Colon (tissue), 2 donors: ENCODE data around the gene NKD1.

Experiments used
- FAIRE-seq: peaks from 2 replicates; lab custom pipeline; 2012; peaks lifted over from hg19 to GRCh38; lab: Jason Lieb, UNC
- donor health status: control.
- donor health status: control.

The NKD1 gene

GRCh38 chr16:50613964-50614474, 65.8 kb downstream of the NKD1 start:
- FAIRE-seq, result no peak

DNA sequence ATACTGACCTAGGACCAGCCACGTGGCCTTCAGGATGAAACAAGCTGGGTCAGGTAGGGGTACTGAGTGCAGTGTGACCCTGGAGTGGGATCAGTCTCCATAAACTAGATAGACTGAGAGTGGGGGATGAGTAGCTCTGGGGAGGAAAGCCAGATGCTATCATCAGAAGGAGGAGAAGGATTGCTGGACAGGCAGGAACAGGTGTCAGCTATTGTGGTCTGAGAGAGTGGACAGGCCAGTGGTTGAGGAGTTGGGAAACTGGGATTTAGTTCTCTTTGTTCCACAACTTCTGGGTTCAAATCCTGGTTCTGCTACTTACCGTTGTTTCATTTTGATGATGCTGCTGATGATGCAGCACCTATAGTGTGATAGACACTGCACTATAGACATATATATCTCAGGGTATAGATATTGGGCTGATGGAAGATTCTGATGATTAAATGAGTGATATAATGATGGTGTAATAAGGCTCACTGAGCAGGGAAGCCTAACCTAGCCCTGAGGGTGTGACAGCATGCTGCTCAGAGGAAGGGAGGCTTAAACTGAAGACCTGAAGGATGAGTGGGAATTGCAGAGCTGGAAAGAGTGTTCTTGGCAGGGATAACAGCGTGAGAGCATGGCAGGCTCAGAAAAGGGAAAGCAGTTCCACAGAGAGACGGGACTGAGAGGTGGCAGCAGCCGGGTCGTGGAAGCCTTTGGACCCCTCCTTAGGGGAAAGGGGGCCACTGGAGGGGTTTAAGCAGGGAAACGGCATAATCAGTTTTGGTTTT, 66.9 kb downstream of the NKD1 start:
- no peak for FAIRE-seq

DNA sequence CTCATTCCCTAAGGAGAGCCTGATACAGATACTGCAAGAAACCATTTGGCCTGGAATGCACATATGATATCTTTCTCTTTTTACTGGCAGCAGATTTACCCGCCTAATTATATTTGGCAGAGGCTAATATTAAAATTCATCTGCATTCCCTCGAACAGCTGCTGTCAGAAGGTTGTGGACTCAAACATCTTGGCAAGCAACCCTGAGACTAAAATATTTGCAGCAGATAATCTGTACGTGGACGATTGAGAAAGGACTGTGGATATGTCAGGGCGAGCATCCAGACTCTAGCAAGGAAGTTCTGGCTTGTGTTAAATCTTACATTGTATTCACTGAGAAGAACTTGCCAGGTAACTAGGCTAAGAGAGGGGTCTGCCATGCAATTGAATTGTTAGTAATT, 67.7 kb downstream of the NKD1 start:
- FAIRE-seq, result no peak

GRCh38 chr16:50616386-50616785, 68.2 kb downstream of the NKD1 start:
- no peak for FAIRE-seq

GRCh38 chr16:50616883-50617645, 68.9 kb downstream of the NKD1 start:
- FAIRE-seq, result no peak

GRCh38 chr16:50617646-50618184, 69.5 kb downstream of the NKD1 start:
- FAIRE-seq, result no peak

- no peak for FAIRE-seq
Measured at GRCh38 chr16:50618238-50618918, 70.2 kb downstream of the NKD1 start.

DNA sequence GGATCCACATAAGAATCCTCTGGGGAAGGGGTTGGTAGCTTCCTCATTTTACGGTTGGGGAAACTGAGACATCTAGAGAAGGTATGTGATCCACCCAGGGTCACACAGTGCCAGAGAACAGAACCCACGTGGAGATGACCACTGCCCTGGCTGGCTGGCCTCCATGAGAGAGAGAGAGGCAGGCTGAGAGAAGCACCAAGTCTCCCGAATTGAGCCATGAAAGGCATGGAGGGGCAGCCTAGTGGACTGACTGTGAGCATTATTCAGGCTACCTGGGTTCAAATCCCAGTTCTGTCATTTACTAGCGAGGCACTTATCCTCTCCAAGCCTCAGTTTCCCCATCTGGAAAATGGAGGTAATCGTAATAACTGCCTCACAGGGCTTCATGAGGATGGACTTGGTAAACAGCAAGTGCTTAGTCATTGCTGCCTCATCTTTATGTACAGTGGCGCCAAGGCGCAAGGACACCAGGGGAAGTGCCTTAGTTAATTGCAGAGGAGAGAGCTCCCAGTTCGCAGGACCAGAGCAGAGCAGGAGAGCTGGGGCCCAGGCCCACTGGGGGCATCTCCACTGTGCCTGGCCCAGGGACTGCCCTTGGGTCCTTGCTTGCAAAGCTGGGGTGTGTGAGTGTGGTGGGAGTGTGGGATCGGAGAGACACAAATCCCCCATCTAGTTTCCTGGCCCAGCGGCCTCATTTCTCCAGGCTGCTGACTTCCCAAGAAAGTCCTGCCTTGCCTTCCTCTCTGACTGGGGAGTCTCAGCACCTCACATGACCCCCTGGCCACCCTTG, 71.7 kb downstream of the NKD1 start:
- no peak for FAIRE-seq

- FAIRE-seq, result no peak
Measured at GRCh38 chr16:50620646-50621451, 72.7 kb downstream of the NKD1 start.

- no peak for FAIRE-seq
Measured at GRCh38 chr16:50621452-50621792, 73.2 kb downstream of the NKD1 start.

GRCh38 chr16:50622029-50622428, 73.8 kb downstream of the NKD1 start:
- no peak for FAIRE-seq

DNA sequence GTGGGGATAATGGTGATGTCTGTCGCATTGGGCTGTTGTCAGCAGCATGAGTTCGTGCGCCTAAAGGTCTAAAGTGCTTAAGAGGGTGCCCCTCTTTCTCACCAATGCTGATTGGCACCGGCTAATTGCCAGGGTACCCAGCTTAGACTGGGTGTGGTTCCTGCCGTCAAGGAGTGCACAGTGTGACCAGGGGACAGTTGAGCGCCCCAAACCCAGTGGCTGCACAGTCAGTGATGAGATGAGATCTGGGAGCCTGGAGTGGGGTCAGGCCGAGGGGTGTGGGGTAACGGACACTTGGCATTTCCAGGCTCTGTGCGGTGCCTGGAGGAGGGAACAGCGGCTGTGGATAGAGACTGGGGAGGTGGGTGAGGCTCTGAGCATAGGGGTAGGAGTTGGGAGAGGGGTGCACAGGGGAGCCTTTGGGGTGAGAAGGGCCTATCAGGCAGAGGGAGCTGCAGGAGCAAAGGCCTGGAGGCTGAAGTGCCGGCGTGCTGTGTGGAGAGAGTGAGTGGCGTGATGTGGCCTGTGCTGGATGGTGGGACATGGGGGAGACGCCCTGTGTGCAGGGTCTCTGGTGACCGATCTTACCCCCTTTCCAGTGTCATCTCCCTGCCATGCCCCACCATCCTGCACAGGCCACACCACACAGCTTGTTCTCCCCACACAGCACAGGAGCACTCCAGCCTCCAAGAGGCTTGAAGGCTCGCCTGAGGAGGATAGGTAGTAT, 74.6 kb downstream of the NKD1 start:
- FAIRE-seq, result no peak

DNA sequence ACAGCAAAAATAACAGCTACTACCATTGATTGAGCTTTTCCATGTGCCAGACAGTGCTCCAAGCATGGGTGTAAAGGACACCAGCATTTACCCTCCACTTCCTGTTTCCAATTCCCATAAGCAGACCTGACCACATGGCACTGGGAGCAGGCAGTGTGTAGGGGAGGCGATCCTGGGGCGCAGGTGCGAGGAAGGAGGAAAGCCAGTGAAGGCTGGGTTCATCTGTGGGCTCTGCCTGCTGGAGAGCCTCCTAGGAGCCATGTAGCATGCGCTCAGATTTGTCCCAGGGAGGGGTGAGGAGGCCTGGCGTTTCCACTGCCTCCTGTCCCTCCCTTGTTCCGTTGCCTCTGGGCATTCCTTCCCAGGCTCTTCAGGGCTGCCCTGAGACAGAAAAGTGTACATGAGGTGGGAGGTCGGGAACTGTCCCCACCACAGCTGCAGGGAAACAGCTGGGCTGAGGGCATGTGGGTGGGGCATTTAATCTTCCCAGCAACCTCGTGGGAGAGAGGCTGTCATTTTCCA, 76.3 kb downstream of the NKD1 start:
- FAIRE-seq, result no peak

- no peak for FAIRE-seq
Measured at GRCh38 chr16:50625374-50625773, 77.2 kb downstream of the NKD1 start.

DNA sequence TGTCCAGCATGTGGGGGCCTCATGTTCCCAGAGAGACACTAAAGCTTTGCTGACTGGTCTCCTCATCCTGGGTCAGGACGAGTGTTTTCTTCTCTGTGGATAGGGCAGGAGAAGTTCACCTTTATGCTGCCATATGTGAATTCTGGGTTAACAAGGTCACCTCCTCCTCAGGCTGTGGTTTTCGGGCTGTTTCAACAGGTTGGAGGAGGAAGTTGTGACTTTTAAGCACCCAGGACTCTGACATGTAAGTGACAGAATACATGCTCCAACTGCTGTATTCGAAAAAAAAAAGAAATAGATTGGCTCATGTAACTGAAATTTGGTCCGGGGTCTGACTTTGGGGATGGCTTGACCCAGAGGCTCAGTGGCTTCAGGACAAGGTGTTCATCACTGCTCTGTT, 78.7 kb downstream of the NKD1 start:
- FAIRE-seq, result no peak

DNA sequence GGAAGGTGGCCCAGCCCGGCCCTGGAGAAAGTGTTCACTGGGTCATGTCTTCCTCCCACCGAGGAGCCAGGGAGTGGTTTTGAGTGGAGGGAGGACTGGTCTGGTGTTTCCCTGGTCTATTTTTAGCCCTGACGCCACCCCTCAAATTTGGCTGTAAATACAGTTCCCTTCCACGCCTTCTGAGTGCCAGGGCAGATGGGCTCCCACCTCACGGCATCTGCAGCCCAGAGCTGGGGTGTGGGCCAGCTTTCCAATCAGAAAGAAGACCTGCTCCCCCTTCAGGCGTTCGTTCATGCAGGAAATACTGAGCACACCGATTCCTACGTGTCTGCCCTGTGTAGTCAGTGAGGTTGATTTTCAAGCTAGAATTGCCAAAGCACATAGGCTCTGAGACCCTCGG, 79.2 kb downstream of the NKD1 start:
- FAIRE-seq, result no peak

DNA sequence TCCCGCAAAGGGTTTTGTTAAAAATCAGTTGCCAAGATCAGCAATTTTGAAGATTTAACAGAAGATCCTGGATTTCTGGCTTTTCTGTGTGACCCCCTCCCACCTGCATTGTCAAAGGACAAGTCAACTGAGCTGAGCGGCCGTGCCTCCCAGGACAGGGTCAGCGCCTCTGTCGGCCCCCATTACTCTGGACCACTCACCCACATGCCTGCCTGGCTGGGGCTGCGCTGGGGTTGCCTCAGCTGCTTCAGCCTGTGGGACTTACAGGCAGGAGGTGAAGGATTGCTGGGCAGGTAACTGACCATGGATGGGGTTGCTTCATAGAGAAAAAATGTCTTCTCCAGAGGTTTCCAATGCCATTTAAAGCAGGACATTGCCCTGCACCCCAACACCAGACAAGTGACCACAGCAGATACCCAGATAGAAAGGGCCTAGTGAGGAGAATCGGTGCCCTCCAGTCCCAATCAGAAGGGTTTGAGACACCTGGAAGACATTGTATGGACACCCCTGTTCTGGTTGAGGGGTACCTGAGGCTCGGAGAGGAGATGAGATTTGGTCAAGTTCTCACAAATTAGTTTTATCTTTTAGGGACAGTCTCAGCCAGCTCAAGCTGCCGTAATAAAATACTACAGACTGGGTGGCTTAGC, 80.1 kb downstream of the NKD1 start:
- no peak for FAIRE-seq

GRCh38 chr16:50629334-50629733, 81.1 kb downstream of the NKD1 start:
- FAIRE-seq, result no peak

DNA sequence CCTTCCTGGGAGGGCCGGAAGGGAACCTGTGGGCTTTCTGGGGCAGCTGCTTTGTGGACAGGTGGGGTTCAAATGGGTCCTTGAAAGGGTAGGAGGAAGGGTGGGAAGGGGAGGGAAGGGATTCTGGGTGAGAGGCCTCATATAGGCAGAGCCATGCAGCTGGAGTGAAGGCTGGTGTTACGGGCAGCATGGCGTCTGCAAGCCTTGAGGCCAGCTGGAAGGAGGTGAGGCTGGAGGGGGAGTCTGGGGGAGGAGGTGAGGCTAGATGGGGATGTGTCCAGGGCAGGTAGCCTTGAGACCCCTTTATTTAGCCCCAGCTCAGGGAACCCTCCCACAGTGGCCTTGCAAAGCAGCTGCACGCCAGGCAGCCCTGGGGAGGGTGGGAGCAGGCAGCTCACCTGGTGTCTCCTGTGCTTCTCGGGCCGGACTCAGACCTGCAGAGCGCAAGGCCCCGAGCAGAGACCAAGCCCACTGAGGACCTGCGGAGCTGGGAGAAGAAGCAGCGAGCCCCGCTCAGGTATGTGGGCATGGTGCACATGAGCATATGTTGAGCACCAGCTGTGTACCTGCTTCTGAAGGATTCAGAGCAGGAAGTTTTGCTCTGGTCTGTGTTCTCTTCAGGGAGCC, 82.3 kb downstream of the NKD1 start:
- no peak for FAIRE-seq
